ENCODE results near the gene NACA.

DNA sequence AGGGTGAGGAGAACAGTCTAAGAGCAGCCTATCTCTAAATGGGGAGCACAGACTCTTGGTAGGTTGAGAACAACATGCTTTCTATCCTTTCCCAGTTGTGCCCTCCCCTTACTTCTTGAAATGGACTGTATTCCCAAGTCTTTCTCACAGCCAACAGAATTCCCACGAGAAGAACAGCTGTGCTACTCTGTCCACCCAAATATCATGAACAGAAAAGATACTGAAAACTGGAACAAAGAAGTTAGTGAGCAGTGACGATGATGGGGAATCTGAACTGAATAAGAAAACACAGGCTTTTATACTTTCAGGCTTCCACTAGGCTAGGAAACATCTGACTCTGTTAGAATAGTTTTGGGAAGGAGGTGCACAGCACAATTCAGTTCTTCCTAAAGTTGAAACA lies 3.4 kb downstream of the NACA start:
- TF ChIP-seq, protein P1, sequence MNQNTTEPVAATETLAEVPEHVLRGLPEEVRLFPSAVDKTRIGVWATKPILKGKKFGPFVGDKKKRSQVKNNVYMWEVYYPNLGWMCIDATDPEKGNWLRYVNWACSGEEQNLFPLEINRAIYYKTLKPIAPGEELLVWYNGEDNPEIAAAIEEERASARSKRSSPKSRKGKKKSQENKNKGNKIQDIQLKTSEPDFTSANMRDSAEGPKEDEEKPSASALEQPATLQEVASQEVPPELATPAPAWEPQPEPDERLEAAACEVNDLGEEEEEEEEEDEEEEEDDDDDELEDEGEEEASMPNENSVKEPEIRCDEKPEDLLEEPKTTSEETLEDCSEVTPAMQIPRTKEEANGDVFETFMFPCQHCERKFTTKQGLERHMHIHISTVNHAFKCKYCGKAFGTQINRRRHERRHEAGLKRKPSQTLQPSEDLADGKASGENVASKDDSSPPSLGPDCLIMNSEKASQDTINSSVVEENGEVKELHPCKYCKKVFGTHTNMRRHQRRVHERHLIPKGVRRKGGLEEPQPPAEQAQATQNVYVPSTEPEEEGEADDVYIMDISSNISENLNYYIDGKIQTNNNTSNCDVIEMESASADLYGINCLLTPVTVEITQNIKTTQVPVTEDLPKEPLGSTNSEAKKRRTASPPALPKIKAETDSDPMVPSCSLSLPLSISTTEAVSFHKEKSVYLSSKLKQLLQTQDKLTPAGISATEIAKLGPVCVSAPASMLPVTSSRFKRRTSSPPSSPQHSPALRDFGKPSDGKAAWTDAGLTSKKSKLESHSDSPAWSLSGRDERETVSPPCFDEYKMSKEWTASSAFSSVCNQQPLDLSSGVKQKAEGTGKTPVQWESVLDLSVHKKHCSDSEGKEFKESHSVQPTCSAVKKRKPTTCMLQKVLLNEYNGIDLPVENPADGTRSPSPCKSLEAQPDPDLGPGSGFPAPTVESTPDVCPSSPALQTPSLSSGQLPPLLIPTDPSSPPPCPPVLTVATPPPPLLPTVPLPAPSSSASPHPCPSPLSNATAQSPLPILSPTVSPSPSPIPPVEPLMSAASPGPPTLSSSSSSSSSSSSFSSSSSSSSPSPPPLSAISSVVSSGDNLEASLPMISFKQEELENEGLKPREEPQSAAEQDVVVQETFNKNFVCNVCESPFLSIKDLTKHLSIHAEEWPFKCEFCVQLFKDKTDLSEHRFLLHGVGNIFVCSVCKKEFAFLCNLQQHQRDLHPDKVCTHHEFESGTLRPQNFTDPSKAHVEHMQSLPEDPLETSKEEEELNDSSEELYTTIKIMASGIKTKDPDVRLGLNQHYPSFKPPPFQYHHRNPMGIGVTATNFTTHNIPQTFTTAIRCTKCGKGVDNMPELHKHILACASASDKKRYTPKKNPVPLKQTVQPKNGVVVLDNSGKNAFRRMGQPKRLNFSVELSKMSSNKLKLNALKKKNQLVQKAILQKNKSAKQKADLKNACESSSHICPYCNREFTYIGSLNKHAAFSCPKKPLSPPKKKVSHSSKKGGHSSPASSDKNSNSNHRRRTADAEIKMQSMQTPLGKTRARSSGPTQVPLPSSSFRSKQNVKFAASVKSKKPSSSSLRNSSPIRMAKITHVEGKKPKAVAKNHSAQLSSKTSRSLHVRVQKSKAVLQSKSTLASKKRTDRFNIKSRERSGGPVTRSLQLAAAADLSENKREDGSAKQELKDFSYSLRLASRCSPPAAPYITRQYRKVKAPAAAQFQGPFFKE (tag by site-specific recombination; IDR thresholded peaks at IDR 0.05; ENCODE audit: borderline replicate concordance) = no peak
- TF ChIP-seq, protein P2, sequence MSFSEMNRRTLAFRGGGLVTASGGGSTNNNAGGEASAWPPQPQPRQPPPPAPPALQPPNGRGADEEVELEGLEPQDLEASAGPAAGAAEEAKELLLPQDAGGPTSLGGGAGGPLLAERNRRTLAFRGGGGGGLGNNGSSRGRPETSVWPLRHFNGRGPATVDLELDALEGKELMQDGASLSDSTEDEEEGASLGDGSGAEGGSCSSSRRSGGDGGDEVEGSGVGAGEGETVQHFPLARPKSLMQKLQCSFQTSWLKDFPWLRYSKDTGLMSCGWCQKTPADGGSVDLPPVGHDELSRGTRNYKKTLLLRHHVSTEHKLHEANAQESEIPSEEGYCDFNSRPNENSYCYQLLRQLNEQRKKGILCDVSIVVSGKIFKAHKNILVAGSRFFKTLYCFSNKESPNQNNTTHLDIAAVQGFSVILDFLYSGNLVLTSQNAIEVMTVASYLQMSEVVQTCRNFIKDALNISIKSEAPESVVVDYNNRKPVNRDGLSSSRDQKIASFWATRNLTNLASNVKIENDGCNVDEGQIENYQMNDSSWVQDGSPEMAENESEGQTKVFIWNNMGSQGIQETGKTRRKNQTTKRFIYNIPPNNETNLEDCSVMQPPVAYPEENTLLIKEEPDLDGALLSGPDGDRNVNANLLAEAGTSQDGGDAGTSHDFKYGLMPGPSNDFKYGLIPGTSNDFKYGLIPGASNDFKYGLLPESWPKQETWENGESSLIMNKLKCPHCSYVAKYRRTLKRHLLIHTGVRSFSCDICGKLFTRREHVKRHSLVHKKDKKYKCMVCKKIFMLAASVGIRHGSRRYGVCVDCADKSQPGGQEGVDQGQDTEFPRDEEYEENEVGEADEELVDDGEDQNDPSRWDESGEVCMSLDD (tag by site-specific recombination; IDR thresholded peaks at IDR 0.05) = no peak
- TF ChIP-seq, protein P3, sequence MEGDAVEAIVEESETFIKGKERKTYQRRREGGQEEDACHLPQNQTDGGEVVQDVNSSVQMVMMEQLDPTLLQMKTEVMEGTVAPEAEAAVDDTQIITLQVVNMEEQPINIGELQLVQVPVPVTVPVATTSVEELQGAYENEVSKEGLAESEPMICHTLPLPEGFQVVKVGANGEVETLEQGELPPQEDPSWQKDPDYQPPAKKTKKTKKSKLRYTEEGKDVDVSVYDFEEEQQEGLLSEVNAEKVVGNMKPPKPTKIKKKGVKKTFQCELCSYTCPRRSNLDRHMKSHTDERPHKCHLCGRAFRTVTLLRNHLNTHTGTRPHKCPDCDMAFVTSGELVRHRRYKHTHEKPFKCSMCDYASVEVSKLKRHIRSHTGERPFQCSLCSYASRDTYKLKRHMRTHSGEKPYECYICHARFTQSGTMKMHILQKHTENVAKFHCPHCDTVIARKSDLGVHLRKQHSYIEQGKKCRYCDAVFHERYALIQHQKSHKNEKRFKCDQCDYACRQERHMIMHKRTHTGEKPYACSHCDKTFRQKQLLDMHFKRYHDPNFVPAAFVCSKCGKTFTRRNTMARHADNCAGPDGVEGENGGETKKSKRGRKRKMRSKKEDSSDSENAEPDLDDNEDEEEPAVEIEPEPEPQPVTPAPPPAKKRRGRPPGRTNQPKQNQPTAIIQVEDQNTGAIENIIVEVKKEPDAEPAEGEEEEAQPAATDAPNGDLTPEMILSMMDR (tag by site-specific recombination; IDR thresholded peaks at IDR 0.05) = no peak

Data from HEK293 (cell line).